Measurements from ENCODE around the gene OR2W3.

DNA sequence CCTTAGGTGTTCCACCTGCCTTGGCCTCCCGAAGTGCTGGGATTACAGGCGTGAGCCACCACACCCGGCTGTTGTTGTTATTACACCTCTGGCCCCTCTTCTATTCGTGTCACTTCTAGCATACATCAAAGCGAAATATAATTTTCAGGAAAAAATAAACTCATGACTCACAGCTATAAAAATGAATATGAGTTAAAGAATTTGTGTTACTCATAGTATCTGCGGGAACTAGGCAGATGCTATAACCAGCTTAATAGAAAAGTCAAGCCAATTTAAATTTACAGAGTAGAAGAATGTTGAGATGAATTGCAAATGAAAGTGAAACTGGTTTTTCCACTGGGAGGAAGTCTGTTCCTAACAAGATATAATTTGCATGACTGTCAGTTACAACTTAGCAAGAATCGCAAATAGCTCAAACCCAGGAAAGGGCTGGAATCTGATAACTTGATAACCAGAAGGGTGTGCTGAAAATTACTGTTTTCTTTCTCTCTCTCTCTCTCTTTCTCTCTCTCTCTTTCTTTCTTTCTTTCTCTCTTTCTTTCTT lies 11.2 kb downstream of the OR2W3 start:
- TF ChIP-seq, protein P1, sequence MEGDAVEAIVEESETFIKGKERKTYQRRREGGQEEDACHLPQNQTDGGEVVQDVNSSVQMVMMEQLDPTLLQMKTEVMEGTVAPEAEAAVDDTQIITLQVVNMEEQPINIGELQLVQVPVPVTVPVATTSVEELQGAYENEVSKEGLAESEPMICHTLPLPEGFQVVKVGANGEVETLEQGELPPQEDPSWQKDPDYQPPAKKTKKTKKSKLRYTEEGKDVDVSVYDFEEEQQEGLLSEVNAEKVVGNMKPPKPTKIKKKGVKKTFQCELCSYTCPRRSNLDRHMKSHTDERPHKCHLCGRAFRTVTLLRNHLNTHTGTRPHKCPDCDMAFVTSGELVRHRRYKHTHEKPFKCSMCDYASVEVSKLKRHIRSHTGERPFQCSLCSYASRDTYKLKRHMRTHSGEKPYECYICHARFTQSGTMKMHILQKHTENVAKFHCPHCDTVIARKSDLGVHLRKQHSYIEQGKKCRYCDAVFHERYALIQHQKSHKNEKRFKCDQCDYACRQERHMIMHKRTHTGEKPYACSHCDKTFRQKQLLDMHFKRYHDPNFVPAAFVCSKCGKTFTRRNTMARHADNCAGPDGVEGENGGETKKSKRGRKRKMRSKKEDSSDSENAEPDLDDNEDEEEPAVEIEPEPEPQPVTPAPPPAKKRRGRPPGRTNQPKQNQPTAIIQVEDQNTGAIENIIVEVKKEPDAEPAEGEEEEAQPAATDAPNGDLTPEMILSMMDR (IDR thresholded peaks at IDR 0.05 in 8 of 11, conservative IDR thresholded peaks at IDR 0.05 in 3 of 11), result no peak
- no peak for TF ChIP-seq POLR2A (IDR thresholded peaks at IDR 0.05)
- no peak for TF ChIP-seq POLR2AphosphoS5 (IDR thresholded peaks at IDR 0.05)

Measured in spleen (tissue), 7 donors.